HFFc6 (cell line): ENCODE data around the gene MS4A4A. TPM values are rescaled to one million over a fixed set of nuclear protein-coding genes. Genes with fewer than 3 reads are reported as not detected.

Source experiments
- DNase-seq: peaks from one replicate; pipeline ENCODE4 v3.0.0-alpha.2; 2018
- H3K27ac Mint-ChIP-seq: 2 replicates; pipeline ENCODE4 v1.8.0; 2020; ENCODE audit warnings: mild to moderate bottlenecking, mixed read lengths
- H3K27me3 Mint-ChIP-seq: 2 replicates; pipeline ENCODE4 v1.8.0; 2021; ENCODE audit warnings: mild to moderate bottlenecking, moderate library complexity, mixed read lengths; ENCODE audit not compliant: insufficient read depth
- H3K36me3 Mint-ChIP-seq: 2 replicates; pipeline ENCODE4 v1.8.0; 2021; ENCODE audit warnings: low read depth, mixed read lengths
- H3K4me1 Mint-ChIP-seq: 2 replicates; pipeline ENCODE4 v1.8.0; 2020; ENCODE audit warnings: low read depth, mixed read lengths
- H3K4me3 Mint-ChIP-seq: 2 replicates; pipeline ENCODE4 v1.8.0; 2020; ENCODE audit warnings: mild to moderate bottlenecking, moderate library complexity, mixed read lengths
- H3K9me3 Mint-ChIP-seq: 2 replicates; pipeline ENCODE4 v1.8.0; 2020; ENCODE audit warnings: mild to moderate bottlenecking, mixed read lengths
- total RNA-seq, 6 experiments: library from RNA; stranded (reverse); fragmentation: NEBNext Ultra II Directional; extraction: Animal tissue kit (Norgen Biotek cat#: 25700); gene quantifications; 2 replicates in 1 of 6; 3 replicates in 5 of 6; pipeline ENCODE4 v1.2.3, GENCODE V29; 2021
- TF ChIP-seq, protein P1 (sequence below): fragments of 200-600 bp; sonication (generic); IDR thresholded peaks from 2 replicates; pipeline ENCODE4 v1.5.0; 2021; ENCODE audit warnings: antibody characterized with exemption, mild to moderate bottlenecking

Gene MS4A4A
- total RNA-seq, 6 experiments from 2014 or later = not detected

DNA sequence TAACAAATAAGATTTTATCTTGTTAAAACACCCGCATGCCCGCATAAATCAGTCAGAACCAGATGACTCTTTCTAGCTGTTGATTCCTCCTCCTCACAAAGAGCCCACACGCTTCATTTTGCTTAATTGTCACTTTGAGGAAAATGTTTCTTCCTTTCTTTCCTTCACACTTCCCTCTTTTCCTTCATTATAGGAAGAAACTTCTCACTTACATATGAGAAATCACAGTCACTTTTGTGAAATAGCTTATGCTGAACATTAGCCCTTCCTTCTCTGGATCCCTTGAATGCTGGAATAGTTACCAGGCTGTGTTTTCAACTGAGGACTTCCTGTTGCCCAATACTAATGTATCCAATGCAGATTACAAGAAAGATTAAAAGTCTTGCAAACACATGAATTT is 52.4 kb downstream of the MS4A4A start:
- no peaks in the 10 kb centered on the region for H3K36me3 Mint-ChIP-seq
- no peak overlapping the region for H3K27ac Mint-ChIP-seq
- DNase-seq = no peak
- H3K27me3 Mint-ChIP-seq = no peaks in the 10 kb centered on the region; the same call in 1 of the 2 replicates
- TF ChIP-seq, protein P1, sequence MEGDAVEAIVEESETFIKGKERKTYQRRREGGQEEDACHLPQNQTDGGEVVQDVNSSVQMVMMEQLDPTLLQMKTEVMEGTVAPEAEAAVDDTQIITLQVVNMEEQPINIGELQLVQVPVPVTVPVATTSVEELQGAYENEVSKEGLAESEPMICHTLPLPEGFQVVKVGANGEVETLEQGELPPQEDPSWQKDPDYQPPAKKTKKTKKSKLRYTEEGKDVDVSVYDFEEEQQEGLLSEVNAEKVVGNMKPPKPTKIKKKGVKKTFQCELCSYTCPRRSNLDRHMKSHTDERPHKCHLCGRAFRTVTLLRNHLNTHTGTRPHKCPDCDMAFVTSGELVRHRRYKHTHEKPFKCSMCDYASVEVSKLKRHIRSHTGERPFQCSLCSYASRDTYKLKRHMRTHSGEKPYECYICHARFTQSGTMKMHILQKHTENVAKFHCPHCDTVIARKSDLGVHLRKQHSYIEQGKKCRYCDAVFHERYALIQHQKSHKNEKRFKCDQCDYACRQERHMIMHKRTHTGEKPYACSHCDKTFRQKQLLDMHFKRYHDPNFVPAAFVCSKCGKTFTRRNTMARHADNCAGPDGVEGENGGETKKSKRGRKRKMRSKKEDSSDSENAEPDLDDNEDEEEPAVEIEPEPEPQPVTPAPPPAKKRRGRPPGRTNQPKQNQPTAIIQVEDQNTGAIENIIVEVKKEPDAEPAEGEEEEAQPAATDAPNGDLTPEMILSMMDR = no peak
- peaks cover 15% of the 10 kb centered on the region for H3K9me3 Mint-ChIP-seq
- no peak overlapping the region for H3K4me3 Mint-ChIP-seq
- H3K4me1 Mint-ChIP-seq = no peaks in the 10 kb centered on the region

- H3K9me3 Mint-ChIP-seq = peaks cover 17% of the 10 kb centered on the region
- H3K4me1 Mint-ChIP-seq = no peaks in the 10 kb centered on the region
- H3K36me3 Mint-ChIP-seq = no peaks in the 10 kb centered on the region
- H3K27me3 Mint-ChIP-seq = no peaks in the 10 kb centered on the region; the same call in none of the 2 replicates
- H3K4me3 Mint-ChIP-seq = no peak overlapping the region
- DNase-seq = peak; percentile 33
- TF ChIP-seq, protein P1 = peak; percentile 76
- H3K27ac Mint-ChIP-seq = no peak overlapping the region
These were observed 53.6 kb downstream of the MS4A4A start for GRCh38 chr11:60334005-60334620.

GRCh38 chr11:60336767-60337391 is 56.4 kb downstream of the MS4A4A start:
- no peaks in the 10 kb centered on the region for H3K4me1 Mint-ChIP-seq
- TF ChIP-seq, protein P1 = no peak
- H3K27me3 Mint-ChIP-seq = no peaks in the 10 kb centered on the region; the same call in none of the 2 replicates
- no peak for DNase-seq
- H3K4me3 Mint-ChIP-seq = no peak overlapping the region
- no peak overlapping the region for H3K27ac Mint-ChIP-seq
- H3K9me3 Mint-ChIP-seq = peaks cover 9% of the 10 kb centered on the region; the same call in 1 of the 2 replicates
- no peaks in the 10 kb centered on the region for H3K36me3 Mint-ChIP-seq

DNA sequence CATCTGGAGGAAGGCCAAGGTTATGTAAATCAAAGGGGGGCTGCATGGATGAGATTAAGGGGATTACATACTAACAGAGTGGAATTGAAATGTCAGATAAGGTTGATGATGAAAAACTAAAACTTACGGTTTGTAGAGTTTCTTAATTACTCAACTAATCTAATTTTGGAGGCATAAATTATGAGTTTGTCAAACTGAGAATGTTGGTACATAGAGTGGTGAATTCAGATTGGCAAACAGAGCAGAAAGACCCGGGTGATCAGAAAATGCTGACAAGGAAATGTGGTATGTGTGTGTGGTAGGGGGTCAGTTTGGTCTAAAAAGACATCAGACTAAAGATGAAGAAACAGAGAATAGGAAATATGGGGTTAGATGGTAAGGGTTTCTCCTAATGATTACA is 57.6 kb downstream of the MS4A4A start:
- Mint-ChIP-seq H3K4me1 (no peaks in the 10 kb centered on the region), H3K4me3 (no peak overlapping the region)

GRCh38 chr11:60339356-60339755 is 58.9 kb downstream of the MS4A4A start:
- Mint-ChIP-seq H3K36me3 (no peaks in the 10 kb centered on the region), H3K9me3 (peaks cover 9% of the 10 kb centered on the region; the same call in 1 of the 2 replicates), H3K27me3 (no peaks in the 10 kb centered on the region; the same call in 1 of the 2 replicates), H3K4me3 (no peak overlapping the region), H3K4me1 (no peaks in the 10 kb centered on the region), H3K27ac (no peak overlapping the region)
- DNase-seq = no peak
- TF ChIP-seq, protein P1 = no peak

More for the DNA sequence above, 57.6 kb downstream of the MS4A4A start:
- Mint-ChIP-seq H3K27me3 (no peaks in the 10 kb centered on the region; the same call in none of the 2 replicates), H3K27ac (no peak overlapping the region), H3K36me3 (no peaks in the 10 kb centered on the region), H3K9me3 (peaks cover 9% of the 10 kb centered on the region; the same call in 1 of the 2 replicates)
- no peak for DNase-seq
- TF ChIP-seq, protein P1 = no peak
